OCI-LY1 (cell line): ENCODE data around the gene FAM229B.
"Not testable (repeated sequence)": the region's sequence is repeated elsewhere in the genome, so short reads cannot be mapped to it uniquely, and the experiment has no call there.

Experiments used
- H2AFZ ChIP-seq: fragments of 200-600 bp; sonication (generic), shearing (Covaris generic); 2 replicates; pipeline ENCODE4 v1.6.0; 2014; ENCODE audit warnings: antibody characterized with exemption, mild to moderate bottlenecking, low read length
- H3F3A ChIP-seq: fragments of 200-600 bp; sonication (generic), shearing (Covaris generic); 2 replicates; pipeline ENCODE4 v1.6.0; 2014; ENCODE audit warnings: mild to moderate bottlenecking, antibody characterized with exemption, low read length, moderate library complexity; ENCODE audit not compliant: insufficient read depth
- H3K27ac ChIP-seq: fragments of 200-600 bp; sonication (generic); 2 replicates; pipeline ENCODE4 v1.5.1; 2014; ENCODE audit warnings: low read length, mixed run types, mild to moderate bottlenecking, low read depth; ENCODE audit not compliant: poor library complexity, severe bottlenecking
- H3K27me3 ChIP-seq: fragments of 200-600 bp; sonication (generic); 2 replicates; pipeline ENCODE4 v1.6.0; 2014; ENCODE audit warnings: antibody characterized with exemption, mild to moderate bottlenecking, low read length, moderate library complexity; ENCODE audit not compliant: insufficient read depth
- H3K36me3 ChIP-seq: fragments of 200-600 bp; sonication (generic); 2 replicates; pipeline ENCODE4 v1.6.1; 2014; ENCODE audit warnings: mild to moderate bottlenecking, antibody characterized with exemption, low read length, moderate library complexity, mixed read lengths; ENCODE audit not compliant: insufficient read depth
- H3K4me1 ChIP-seq: fragments of 200-600 bp; sonication (generic); 2 replicates; pipeline ENCODE4 v1.5.1; 2014; ENCODE audit warnings: mild to moderate bottlenecking, low read length, moderate library complexity; ENCODE audit not compliant: insufficient read depth, severe bottlenecking
- H3K4me2 ChIP-seq: fragments of 200-600 bp; sonication (generic), shearing (Covaris generic); 2 replicates; pipeline ENCODE4 v1.6.1; 2014; ENCODE audit warnings: low read length
- H3K4me3 ChIP-seq: fragments of 200-600 bp; sonication (generic); 2 replicates; pipeline ENCODE4 v1.5.1; 2014; ENCODE audit warnings: low read length, low read depth, mild to moderate bottlenecking, mixed read lengths; ENCODE audit not compliant: poor library complexity, severe bottlenecking
- H3K79me2 ChIP-seq: fragments of 200-600 bp; shearing (Covaris generic); 2 replicates; pipeline ENCODE4 v1.6.1; 2016; ENCODE audit warnings: mixed run types, low read length, mixed read lengths; ENCODE audit not compliant: insufficient read depth
- H3K9ac ChIP-seq: fragments of 200-600 bp; sonication (generic), shearing (Covaris generic); 2 replicates; pipeline ENCODE4 v1.6.1; 2014; ENCODE audit warnings: mild to moderate bottlenecking, low read length, mixed read lengths
- H3K9me2 ChIP-seq: fragments of 200-600 bp; sonication (generic), shearing (Covaris generic); 2 replicates; pipeline ENCODE4 v1.6.1; 2014; ENCODE audit warnings: low read depth, mild to moderate bottlenecking, low read length, mixed read lengths
- H3K9me3 ChIP-seq: fragments of 200-600 bp; shearing (Covaris generic); 2 replicates; pipeline ENCODE4 v1.6.1; 2014; ENCODE audit warnings: low read length, mixed read lengths
- H4K20me1 ChIP-seq: fragments of 200-600 bp; sonication (generic), shearing (Covaris generic); 2 replicates; pipeline ENCODE4 v1.6.0; 2016; ENCODE audit warnings: mild to moderate bottlenecking, low read length; ENCODE audit not compliant: insufficient read depth
- EZH2 ChIP-seq: fragments of 200-600 bp; sonication (generic), shearing (Covaris generic); IDR thresholded peaks from 2 replicates; pipeline ENCODE4 v1.8.0; 2017; ENCODE audit warnings: borderline replicate concordance, mixed run types, mild to moderate bottlenecking, antibody characterized with exemption, low read length, moderate library complexity, mixed read lengths
- TF ChIP-seq, protein P1 (sequence below): fragments of 200-600 bp; sonication (generic), shearing (Covaris generic); IDR thresholded peaks from 2 replicates; pipeline ENCODE4 v1.5.1; 2017; ENCODE audit warnings: mild to moderate bottlenecking, antibody characterized with exemption, low read length, moderate library complexity, mixed read lengths

Gene FAM229B

DNA sequence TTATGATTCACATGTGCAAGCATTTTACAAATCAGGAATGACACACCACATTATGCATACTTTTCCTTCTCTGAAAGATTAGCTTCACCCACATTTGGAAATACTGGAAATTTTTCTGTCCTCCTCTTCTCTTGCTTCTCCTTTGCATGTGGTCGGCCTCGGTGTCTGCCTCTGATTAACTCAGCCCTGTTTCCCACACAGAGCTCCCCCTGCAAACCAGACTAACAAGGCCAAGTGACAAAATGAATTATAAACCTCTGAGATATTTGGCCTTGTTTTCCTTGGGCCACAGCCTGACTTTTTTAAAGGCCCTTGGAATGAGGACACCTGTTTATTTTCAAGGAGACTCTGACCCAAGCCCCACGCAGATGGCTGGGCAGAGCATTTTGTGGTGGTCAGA, 42.5 kb upstream of the FAM229B start:
- Histone ChIP-seq H3K9me3 (no peaks in the 10 kb centered on the region), H3K27ac (no peak overlapping the region), H3K4me1 (no peaks in the 10 kb centered on the region), H3K4me2 (no peak overlapping the region), H4K20me1 (no peaks in the 10 kb centered on the region), H3K36me3 (no peaks in the 10 kb centered on the region), H3K4me3 (no peak overlapping the region), H3K79me2 (no peaks in the 10 kb centered on the region), H3K27me3 (no peaks in the 10 kb centered on the region), H2AFZ (no peak overlapping the region), H3K9ac (no peak overlapping the region), H3F3A (no peaks in the 10 kb centered on the region), H3K9me2 (no peaks in the 10 kb centered on the region)
- TF ChIP-seq, protein P1, sequence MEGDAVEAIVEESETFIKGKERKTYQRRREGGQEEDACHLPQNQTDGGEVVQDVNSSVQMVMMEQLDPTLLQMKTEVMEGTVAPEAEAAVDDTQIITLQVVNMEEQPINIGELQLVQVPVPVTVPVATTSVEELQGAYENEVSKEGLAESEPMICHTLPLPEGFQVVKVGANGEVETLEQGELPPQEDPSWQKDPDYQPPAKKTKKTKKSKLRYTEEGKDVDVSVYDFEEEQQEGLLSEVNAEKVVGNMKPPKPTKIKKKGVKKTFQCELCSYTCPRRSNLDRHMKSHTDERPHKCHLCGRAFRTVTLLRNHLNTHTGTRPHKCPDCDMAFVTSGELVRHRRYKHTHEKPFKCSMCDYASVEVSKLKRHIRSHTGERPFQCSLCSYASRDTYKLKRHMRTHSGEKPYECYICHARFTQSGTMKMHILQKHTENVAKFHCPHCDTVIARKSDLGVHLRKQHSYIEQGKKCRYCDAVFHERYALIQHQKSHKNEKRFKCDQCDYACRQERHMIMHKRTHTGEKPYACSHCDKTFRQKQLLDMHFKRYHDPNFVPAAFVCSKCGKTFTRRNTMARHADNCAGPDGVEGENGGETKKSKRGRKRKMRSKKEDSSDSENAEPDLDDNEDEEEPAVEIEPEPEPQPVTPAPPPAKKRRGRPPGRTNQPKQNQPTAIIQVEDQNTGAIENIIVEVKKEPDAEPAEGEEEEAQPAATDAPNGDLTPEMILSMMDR, result no peak
- no peak for TF ChIP-seq EZH2

DNA sequence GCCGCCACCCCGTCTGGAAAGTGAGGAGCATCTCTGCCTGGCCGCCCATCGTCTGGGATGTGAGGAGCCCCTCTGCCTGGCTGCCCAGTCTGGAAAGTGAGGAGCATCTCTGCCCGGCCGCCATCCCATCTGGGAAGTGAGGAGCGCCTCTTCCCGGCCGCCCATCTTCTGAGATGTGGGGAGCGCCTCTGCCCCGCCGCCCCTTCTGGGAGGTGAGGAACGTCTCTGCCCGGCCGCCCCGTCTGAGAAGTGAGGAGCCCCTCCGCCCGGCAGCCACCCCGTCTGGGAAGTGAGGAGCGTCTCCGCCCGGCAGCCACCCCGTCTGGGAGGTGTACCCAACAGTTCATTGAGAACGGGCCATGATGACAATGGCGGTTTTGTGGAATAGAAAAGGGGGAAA, 39.9 kb upstream of the FAM229B start:
- not testable (repeated sequence) for H3K9me2 ChIP-seq, H3K27ac ChIP-seq, H3K9me3 ChIP-seq, H2AFZ ChIP-seq, H3K9ac ChIP-seq, H3F3A ChIP-seq, H3K79me2 ChIP-seq, H3K4me3 ChIP-seq, H3K36me3 ChIP-seq, H3K4me1 ChIP-seq, H4K20me1 ChIP-seq, H3K27me3 ChIP-seq, H3K4me2 ChIP-seq

DNA sequence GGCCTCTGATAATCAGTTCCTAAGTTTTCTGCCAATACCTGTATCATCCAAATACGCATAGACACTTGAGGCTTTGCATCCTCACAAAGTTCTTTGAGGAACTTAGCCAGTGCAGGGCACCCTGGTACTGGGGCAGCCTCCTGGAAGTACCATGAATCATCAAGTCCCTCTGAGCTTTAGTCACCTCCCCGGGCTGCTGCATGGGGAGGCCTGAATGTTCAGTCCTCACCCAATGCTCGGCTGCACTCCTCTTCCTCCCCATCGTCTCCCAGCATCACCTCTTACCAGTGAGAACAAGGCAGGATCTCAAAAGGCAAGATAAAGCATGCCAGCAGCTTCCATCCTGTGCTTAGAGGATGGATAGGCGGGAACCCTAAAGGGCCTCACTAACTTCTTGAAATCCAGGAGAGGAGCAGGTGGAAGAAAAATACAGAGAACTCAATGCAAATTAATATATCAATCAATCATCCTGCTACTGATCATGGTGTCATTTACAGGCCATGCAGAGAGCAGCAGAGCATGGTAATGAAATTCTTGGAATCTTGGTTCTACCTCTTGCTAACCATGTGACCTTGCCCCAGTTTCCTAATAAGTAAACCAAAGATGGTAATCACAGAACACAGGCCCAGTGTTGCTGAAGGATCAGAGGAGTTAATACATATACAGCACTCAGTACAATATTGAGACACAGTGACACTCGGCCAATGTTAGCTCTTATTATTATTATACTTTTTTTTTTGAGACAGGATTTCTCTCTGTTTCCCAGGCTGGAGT, 38.2 kb upstream of the FAM229B start:
- TF ChIP-seq, protein P1, result no peak
- H3K27me3 ChIP-seq, result no peaks in the 10 kb centered on the region; the same call in 1 of the 2 replicates
- H3K27ac ChIP-seq, result no peak overlapping the region
- H3K4me1 ChIP-seq, result no peaks in the 10 kb centered on the region
- H2AFZ ChIP-seq, result no peak overlapping the region
- H3F3A ChIP-seq, result no peaks in the 10 kb centered on the region
- H3K9ac ChIP-seq, result no peak overlapping the region
- no peak overlapping the region for H3K4me2 ChIP-seq
- H3K4me3 ChIP-seq, result no peak overlapping the region
- no peaks in the 10 kb centered on the region for H3K79me2 ChIP-seq
- no peaks in the 10 kb centered on the region for H4K20me1 ChIP-seq
- H3K9me2 ChIP-seq, result no peaks in the 10 kb centered on the region
- H3K36me3 ChIP-seq, result no peaks in the 10 kb centered on the region
- no peaks in the 10 kb centered on the region for H3K9me3 ChIP-seq

- Histone ChIP-seq H3K27me3 (no peaks in the 10 kb centered on the region; the same call in 1 of the 2 replicates), H3K9me2 (no peaks in the 10 kb centered on the region), H3K9ac (no peak overlapping the region), H3K27ac (no peak overlapping the region), H3K4me1 (no peaks in the 10 kb centered on the region), H4K20me1 (no peaks in the 10 kb centered on the region), H3K79me2 (no peaks in the 10 kb centered on the region), H3K36me3 (no peaks in the 10 kb centered on the region), H3K4me3 (no peak overlapping the region), H3F3A (no peaks in the 10 kb centered on the region), H3K4me2 (no peak overlapping the region), H3K9me3 (no peaks in the 10 kb centered on the region), H2AFZ (no peak overlapping the region)
- no peak for TF ChIP-seq EZH2
- TF ChIP-seq, protein P1, result no peak
Observed at GRCh38 chr6:112049996-112050395, 37.4 kb upstream of the FAM229B start.
